GM18505 (cell line): ENCODE data around the gene MUC16.
"Not testable (repeated sequence)": the region's sequence is repeated elsewhere in the genome, so short reads cannot be mapped to it uniquely, and the experiment has no call there.

Source experiments
- ATAC-seq: cut with Tn5 transposase; IDR thresholded peaks from one replicate; pipeline ENCODE4 v1.9.1; 2021; ENCODE audit not compliant: unreplicated experiment
- POLR2A ChIP-seq: IDR thresholded peaks from 4 replicates; pipeline ENCODE4 v1.6.1; 2011; ENCODE audit warnings: borderline replicate concordance; ENCODE audit not compliant: insufficient read depth, insufficient read length; ENCODE audit errors: extremely low read depth

MUC16 gene

DNA sequence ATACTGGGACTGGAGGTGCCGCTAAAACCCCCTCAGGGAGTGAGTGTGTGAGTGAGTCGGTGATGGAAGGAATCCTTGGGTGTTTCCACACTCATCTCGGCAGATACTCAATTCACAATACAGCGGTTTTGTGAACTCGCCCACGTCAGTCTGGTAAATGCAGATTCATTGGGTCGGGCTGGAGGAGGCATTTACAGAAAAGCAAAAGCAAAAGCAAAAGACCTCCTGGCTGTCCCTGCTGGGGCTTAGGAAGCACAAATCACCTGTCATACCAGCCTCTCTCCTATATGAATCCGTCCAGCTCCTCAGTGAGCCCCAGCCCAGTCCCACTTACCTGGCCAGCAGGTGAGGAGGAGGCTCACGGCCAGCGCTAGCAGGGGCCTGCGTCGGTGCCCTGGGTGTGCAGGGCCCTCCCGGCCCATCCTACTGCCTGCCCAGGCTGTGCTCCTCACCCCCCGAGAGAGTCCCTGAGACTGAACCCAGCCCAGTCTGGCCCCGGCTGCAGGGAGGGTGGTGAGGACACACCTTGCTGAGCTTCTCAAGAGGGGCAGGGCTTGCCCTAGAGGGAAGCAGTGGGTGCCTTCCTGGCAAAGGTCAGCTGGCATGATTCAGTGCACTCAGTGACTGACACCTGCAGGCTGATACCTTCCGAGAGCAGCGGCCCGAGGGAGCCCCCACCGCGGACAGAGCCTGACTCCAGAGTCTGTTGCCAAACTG lies at the start of gene MUC16:
MUC16 (minus strand) TSS at position 475 of the 717 bp plus-strand sequence.
- ATAC-seq: no peak
- TF ChIP-seq POLR2A: no peak

DNA sequence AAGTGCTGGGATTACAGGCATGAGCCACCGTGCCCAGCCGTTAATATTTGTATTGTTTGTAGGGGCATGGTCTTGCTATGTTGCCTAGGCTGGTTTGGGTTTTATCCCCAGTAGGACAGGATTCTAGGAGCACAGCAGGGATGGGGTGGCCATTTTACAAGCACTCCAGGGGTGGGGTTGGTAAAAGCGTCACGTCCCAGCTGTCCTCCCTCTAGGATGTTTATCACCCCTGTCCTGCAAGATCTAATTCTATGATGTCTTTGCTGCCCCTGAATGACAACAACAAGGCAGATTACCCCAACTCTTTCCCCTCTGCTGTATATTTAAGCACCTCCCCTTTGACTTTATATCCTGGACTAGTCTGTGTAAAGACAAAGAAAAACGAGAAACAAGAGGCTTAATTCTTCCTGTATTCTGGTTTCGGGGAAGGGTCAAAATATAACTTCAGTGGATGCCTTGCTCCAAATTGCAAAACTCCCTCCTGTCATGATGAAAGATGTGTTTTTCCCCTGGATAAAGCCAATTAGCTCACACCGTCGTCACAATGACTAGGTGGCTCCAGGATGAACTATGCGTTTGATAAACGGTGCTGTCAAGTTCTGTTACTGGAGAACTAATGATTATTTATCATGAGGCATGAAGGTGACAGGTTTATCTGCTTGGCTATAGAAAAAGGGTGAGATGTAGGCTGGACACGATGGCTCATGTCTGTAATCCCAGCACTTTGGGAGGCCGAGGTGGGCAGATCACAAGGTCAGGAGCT lies 48.9 kb upstream of the MUC16 start:
- TF ChIP-seq POLR2A: no peak
- ATAC-seq: no peak

GRCh38 chr19:9057505-9058258 lies 47.5 kb upstream of the MUC16 start:
- TF ChIP-seq POLR2A: no peak

DNA sequence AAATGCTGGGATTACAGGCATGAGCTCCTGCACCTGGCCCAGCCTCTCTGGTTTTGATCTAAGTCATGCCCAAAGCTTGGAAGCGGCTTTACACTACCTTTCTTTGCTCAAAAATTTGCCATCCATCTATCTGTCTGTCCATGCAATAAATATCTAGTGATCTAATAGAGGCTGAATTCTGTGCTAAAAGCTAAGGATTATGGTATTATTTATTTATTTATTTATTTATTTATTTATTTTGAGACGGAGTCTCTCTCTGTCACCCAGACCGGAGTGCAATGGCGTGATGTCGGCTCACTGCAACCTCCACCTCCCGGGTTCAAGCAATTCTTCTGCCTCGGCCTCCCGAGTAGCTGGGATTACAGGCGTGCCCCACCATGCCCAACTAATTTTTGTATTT lies 45.9 kb upstream of the MUC16 start:
- not testable (repeated sequence) for ATAC-seq

More at GRCh38 chr19:9057505-9058258, 47.5 kb upstream of the MUC16 start:
- no peak for ATAC-seq

DNA sequence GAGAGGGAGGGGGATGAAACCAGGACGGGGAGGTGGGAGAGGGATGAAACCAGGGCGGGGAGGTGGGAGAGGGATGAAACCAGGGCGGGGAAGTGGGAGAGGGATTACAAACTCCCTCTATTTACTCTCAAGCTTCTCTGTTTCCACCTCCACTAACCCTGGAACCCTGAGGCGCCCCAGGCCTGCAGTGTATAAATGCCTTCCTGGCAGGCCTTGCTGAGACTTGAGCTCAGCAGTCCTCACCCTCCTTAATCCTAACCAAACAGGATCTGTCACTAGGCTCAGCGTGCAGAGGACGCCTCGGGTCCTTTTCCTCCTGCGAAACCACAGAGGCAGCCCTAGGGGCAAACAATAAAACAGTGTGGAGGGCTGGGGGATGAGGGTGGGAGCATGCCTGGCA lies 44.6 kb upstream of the MUC16 start:
- no peak for TF ChIP-seq POLR2A

GRCh38 chr19:9054207-9054606 lies 44.0 kb upstream of the MUC16 start:
- ATAC-seq: no peak
- TF ChIP-seq POLR2A: no peak

More for the DNA sequence above, 44.6 kb upstream of the MUC16 start:
- no peak for ATAC-seq

DNA sequence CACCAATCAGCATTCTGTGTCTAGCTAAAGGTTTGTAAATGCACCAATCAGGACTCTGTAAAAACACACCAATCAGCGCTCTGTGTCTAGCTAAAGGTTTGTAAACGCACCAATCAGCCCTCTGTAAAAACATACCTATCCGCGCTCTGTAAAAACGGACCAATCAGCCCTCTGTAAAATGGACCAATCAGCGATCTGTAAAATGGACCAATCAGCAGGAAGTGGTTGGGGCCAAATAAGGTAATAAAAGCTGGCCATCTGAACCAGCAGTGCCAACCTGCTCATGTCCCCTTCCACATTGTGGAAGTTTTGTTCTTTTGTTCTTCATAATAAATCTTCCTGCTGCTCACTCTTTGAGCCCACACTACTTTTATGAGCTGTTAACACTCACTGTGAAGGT lies 43.5 kb upstream of the MUC16 start:
- ATAC-seq: not testable (repeated sequence)

DNA sequence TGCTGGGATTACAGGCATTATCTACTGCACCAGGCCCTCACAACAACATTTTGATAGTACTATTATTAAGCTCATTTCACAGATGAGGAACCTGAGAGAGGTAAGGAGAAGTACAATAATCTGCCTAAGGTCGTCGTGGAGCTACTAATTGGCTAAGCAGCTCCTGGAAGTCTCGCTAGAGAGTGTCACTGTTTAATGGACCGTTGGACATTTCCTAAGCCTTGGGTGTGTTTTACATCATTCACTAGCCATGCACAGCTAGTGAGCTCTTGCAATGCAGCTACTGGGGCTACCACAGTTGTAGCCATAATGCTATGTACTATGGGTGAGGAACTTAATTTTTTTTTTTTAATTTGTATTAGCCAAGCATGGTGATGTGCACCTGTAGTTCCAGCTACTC lies 42.7 kb upstream of the MUC16 start:
- TF ChIP-seq POLR2A: no peak
- no peak for ATAC-seq

GRCh38 chr19:9046694-9047093 lies 36.5 kb upstream of the MUC16 start:
- TF ChIP-seq POLR2A: no peak
- ATAC-seq: no peak

DNA sequence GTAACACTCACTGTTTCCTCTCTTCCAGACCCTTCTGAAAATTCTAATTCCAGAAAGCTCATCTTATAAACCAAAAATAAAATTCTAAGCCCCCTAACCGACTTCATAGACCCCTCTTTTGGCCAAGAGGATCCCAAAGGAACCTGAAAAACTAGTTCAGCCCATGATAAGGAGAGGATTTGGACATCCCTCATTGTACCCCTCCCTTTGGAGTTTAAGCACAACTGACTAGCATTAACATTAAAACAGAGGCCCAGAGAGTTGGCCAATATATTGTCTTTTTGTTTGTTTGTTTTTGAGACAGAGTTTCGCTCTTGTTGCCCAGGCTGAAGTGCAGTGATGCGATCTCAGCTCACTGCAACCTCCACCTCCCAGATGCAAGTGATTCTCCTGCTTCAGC lies 34.2 kb upstream of the MUC16 start:
- no peak for ATAC-seq
- no peak for TF ChIP-seq POLR2A

- no peak for TF ChIP-seq POLR2A
- ATAC-seq: no peak
These were observed 33.3 kb upstream of the MUC16 start for GRCh38 chr19:9043524-9043923.

DNA sequence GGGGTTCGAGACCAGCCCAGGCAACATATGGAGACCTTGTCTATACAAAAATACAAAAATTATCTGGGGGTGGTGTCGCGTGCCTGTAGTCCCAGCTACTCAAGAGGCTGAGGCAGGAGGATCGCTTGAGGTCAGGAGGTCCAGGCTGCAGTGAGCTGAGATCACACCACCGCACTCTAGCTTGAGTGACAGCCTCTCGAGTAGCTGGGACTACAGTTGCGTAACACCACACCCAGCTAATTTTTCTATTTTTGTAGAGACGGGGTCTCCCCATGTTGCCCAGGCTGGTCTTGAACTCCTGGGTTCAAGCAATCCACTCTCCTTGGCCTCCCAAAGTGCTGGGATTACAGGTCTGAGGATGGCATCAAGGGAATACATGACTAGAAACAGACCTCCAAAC lies 30.8 kb upstream of the MUC16 start:
- no peak for ATAC-seq
- TF ChIP-seq POLR2A: no peak

DNA sequence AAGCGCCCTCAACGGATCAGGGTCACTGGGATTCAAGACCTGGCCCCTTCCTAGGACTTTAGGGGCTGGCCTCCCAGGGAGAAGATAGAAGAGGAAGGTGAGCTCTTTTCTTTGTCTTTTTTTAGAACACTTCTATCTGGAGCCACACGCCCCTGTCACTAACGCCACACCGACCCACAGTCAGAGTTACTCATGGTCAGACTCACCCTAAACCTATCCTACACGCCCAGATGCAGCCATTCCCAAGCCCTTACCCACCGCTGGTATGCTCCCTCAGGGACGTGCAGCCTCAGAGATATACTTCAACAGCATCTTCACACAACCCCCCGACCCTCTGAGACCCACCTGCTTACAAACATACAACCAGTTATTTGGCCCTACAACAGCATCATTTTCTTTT lies 29.9 kb upstream of the MUC16 start:
- TF ChIP-seq POLR2A: no peak
- no peak for ATAC-seq

DNA sequence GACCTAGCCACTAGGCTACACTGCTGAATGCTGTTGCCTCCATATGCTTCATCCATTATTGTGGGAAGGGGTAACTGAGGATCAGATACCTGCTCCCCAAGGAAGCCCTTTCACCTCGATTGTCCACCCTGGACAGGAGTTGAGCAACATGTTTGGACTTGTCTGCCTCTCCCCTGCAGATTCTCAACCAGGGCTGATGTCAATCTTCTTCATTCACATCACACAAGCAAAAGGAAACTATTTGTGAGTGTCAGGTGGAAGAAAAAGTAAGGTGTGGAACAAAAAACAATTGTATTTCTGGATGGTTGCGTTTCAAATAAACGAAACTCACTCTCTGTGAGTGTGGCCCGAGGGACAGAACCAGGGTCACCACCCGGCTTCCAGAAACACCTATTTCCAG lies 29.5 kb upstream of the MUC16 start:
- no peak for ATAC-seq
- TF ChIP-seq POLR2A: no peak
